WTC11 (cell line): Measurements from ENCODE around the gene CHIT1. TPM values are rescaled to one million over a fixed set of nuclear protein-coding genes. Genes with fewer than 3 reads are reported as not detected.

Experiments used
- ATAC-seq: fragments of 200-7000 bp; cut with Tn5 transposase; 2 replicates; pipeline ENCODE4 v1.10.0; 2021; ENCODE audit warnings: mild to moderate bottlenecking, moderate library complexity
- CTCF ChIA-PET: fragments of 300-600 bp; sonication (Branson Sonifier 250); formaldehyde crosslinking; loops from one replicate; lab custom pipeline; 2021; ENCODE audit warnings: antibody characterized with exemption; lab: Charles Lee
- POLR2A ChIA-PET: fragments of 350-600 bp; sonication (Branson Sonifier 250); formaldehyde crosslinking; loops from one replicate; lab custom pipeline; 2021; ENCODE audit warnings: antibody characterized with exemption; lab: Charles Lee
- DNase-seq: peaks from one replicate; pipeline ENCODE4 v3.0.0; 2021; ENCODE audit warnings: low spot score
- H3K27ac Mint-ChIP-seq: 2 replicates; pipeline ENCODE4 v1.8.0; 2021; ENCODE audit warnings: mixed read lengths
- H3K27me3 Mint-ChIP-seq: 2 replicates; pipeline ENCODE4 v1.8.0; 2021; ENCODE audit warnings: low read depth, mild to moderate bottlenecking, moderate library complexity, mixed read lengths
- H3K36me3 Mint-ChIP-seq: 2 replicates; pipeline ENCODE4 v1.8.0; 2021; ENCODE audit warnings: mixed read lengths
- H3K4me1 Mint-ChIP-seq: 2 replicates; pipeline ENCODE4 v1.8.0; 2022; ENCODE audit warnings: mixed read lengths
- H3K4me3 Mint-ChIP-seq: 2 replicates; pipeline ENCODE4 v1.8.0; 2021; ENCODE audit warnings: mild to moderate bottlenecking, moderate library complexity, mixed read lengths
- H3K9me3 Mint-ChIP-seq: 2 replicates; pipeline ENCODE4 v1.8.0; 2021; ENCODE audit warnings: mixed read lengths
- AR ChIP-seq: fragments of 250-450 bp; sonication (Bioruptor Pico); IDR thresholded peaks from 2 replicates; pipeline ENCODE4 v1.9.0; 2021; ENCODE audit warnings: mild to moderate bottlenecking
- ARID4B ChIP-seq: sonication (generic); formaldehyde crosslinking; IDR thresholded peaks from 2 replicates; pipeline ENCODE4 v1.8.0; 2023; ENCODE audit warnings: missing genetic modification reagents, mild to moderate bottlenecking, borderline replicate concordance
- CTCF ChIP-seq: fragments of 200-600 bp; IDR thresholded peaks from 2 replicates; pipeline ENCODE4 v1.8.0; 2022; ENCODE audit warnings: antibody characterized with exemption
- E2F1 ChIP-seq: sonication (generic); formaldehyde crosslinking; IDR thresholded peaks from 2 replicates; pipeline ENCODE4 v1.8.0; 2022; ENCODE audit warnings: mild to moderate bottlenecking, missing genetic modification reagents
- E2F5 ChIP-seq: sonication (generic); formaldehyde crosslinking; IDR thresholded peaks from 2 replicates; pipeline ENCODE4 v1.8.1; 2022; ENCODE audit warnings: mild to moderate bottlenecking, moderate library complexity, missing genetic modification reagents
- GTF2I ChIP-seq: fragments of 250-450 bp; sonication (Bioruptor Pico); conservative IDR thresholded peaks from 2 replicates; pipeline ENCODE4 v1.4.0; 2021; ENCODE audit warnings: mild to moderate bottlenecking
- HMGA2 ChIP-seq: fragments of 250-450 bp; sonication (Bioruptor Pico); IDR thresholded peaks from 2 replicates; pipeline ENCODE4 v1.4.0; 2021; ENCODE audit warnings: mild to moderate bottlenecking, moderate library complexity
- JAZF1 ChIP-seq: fragments of 250-450 bp; sonication (Bioruptor Pico); IDR thresholded peaks from 2 replicates; pipeline ENCODE4 v1.9.0; 2021; ENCODE audit warnings: moderate library complexity, mild to moderate bottlenecking, inconsistent platforms
- MAX ChIP-seq: sonication (generic); formaldehyde crosslinking; IDR thresholded peaks from 2 replicates; pipeline ENCODE4 v1.8.0; 2022; ENCODE audit warnings: mild to moderate bottlenecking, missing genetic modification reagents
- MXD4 ChIP-seq: fragments of 250-450 bp; sonication (Bioruptor Pico); IDR thresholded peaks from 2 replicates; pipeline ENCODE4 v1.8.0; 2021; ENCODE audit warnings: mild to moderate bottlenecking, moderate library complexity, borderline replicate concordance
- MYBL2 ChIP-seq: sonication (generic); formaldehyde crosslinking; IDR thresholded peaks from 2 replicates; pipeline ENCODE4 v1.8.1; 2023; ENCODE audit warnings: mild to moderate bottlenecking, moderate library complexity, missing genetic modification reagents
- NR3C1 ChIP-seq: sonication (generic); formaldehyde crosslinking; conservative IDR thresholded peaks from 2 replicates; pipeline ENCODE4 v1.8.1; 2023; ENCODE audit warnings: low read depth, mild to moderate bottlenecking, missing genetic modification reagents
- TEAD4 ChIP-seq: sonication (generic); formaldehyde crosslinking; IDR thresholded peaks from 2 replicates; pipeline ENCODE4 v1.8.0; 2022; ENCODE audit warnings: mild to moderate bottlenecking, missing genetic modification reagents
- ZNF263 ChIP-seq: sonication (generic); formaldehyde crosslinking; IDR thresholded peaks from 2 replicates; pipeline ENCODE4 v1.8.1; 2022; ENCODE audit warnings: low read depth, mild to moderate bottlenecking, moderate library complexity, missing genetic modification reagents
- ZNF532 ChIP-seq: fragments of 250-450 bp; sonication (Bioruptor Pico); IDR thresholded peaks from 2 replicates; pipeline ENCODE4 v1.9.0; 2021; ENCODE audit warnings: mild to moderate bottlenecking, borderline replicate concordance
- total RNA-seq: library from RNA; stranded (reverse); gene quantifications from 3 replicates; pipeline ENCODE4 v1.2.3, GENCODE V29; 2021

Gene CHIT1
- total RNA-seq, 1 experiment from 2014 or later: 0.15 TPM

- TF ChIP-seq AR (no peak), ZNF263 (CRISPR knock-in tag) (no peak), MAX (CRISPR knock-in tag) (no peak), ZNF532 (CRISPR knock-in tag) (no peak), TEAD4 (CRISPR knock-in tag) (no peak)
- TF ChIP-seq, all 79 proteins: peak for 0
Observed at GRCh38 chr1:203199481-203199815, 30.0 kb downstream of the CHIT1 start (continued).

- no peak for DNase-seq
- Mint-ChIP-seq H3K27ac (no peak overlapping the region), H3K27me3 (peaks cover 3% of the 10 kb centered on the region; the same call in 1 of the 2 replicates), H3K4me1 (no peaks in the 10 kb centered on the region), H3K36me3 (no peaks in the 10 kb centered on the region), H3K4me3 (no peak overlapping the region), H3K9me3 (peaks cover 6% of the 10 kb centered on the region; the same call in 1 of the 2 replicates)
- TF ChIP-seq CTCF (no peak), NR3C1 (CRISPR knock-in tag) (no peak), ARID4B (CRISPR knock-in tag) (no peak), JAZF1 (no peak), GTF2I (no peak), E2F5 (CRISPR knock-in tag) (no peak), MYBL2 (CRISPR knock-in tag) (no peak), HMGA2 (CRISPR knock-in tag) (no peak), MXD4 (CRISPR knock-in tag) (no peak), E2F1 (CRISPR knock-in tag) (no peak)
- ChIA-PET CTCF (interaction anchor here (1.1 to 2.3 kb wide), 3 partner anchors 27 to 160 kb away, joined by 4 to 8 read pairs (median 4); no protein-coding TSS in a partner anchor), POLR2A (no interaction called here)
- ATAC-seq: no peak
Observed at GRCh38 chr1:203199002-203199401, 30.5 kb downstream of the CHIT1 start.
